HL-60 (cell line): Measurements from ENCODE around the gene RNF175.

Experiments
- DNase-seq, 2 experiments: peaks; one replicate each; pipeline ENCODE4 v3.0.0-alpha.2; 2010 to 2020; ENCODE audit warnings: low read depth in 1 of 2, low spot score in 1 of 2
- H3K27ac ChIP-seq: fragments of 250-450 bp; sonication (Bioruptor Pico); replicated peaks from 2 replicates; pipeline ENCODE4 v1.5.1; 2020; ENCODE audit warnings: mild to moderate bottlenecking, moderate library complexity
- H3K27me3 ChIP-seq: fragments of 250-450 bp; sonication (Bioruptor Pico); 2 replicates; pipeline ENCODE4 v1.5.1; 2021; ENCODE audit warnings: mild to moderate bottlenecking, moderate library complexity; ENCODE audit not compliant: insufficient read depth, poor library complexity, severe bottlenecking
- H3K4me3 ChIP-seq: replicated peaks from 2 replicates; pipeline ENCODE4 v1.5.1; 2011; ENCODE audit warnings: mild to moderate bottlenecking, control low read depth, low read length; ENCODE audit not compliant: insufficient read depth
- CTCF ChIP-seq: IDR thresholded peaks from one replicate; pipeline ENCODE4 v1.5.1; 2011; ENCODE audit warnings: low read length, control low read depth, inconsistent platforms; ENCODE audit not compliant: insufficient read depth
- GABPA ChIP-seq: IDR thresholded peaks from 2 replicates; pipeline ENCODE4 v1.6.1; 2012; ENCODE audit warnings: low read depth
- POLR2AphosphoS5 ChIP-seq: IDR thresholded peaks from 2 replicates; pipeline ENCODE4 v1.6.1; 2012; ENCODE audit warnings: low read depth
- REST ChIP-seq: IDR thresholded peaks from 2 replicates; pipeline ENCODE4 v1.6.1; 2012; ENCODE audit warnings: low read depth; ENCODE audit not compliant: insufficient replicate concordance
- SPI1 ChIP-seq: IDR thresholded peaks from 2 replicates; pipeline ENCODE4 v1.6.1; 2012; ENCODE audit warnings: low read depth, mild to moderate bottlenecking, borderline replicate concordance
- long read RNA-seq: library from polyadenylated mRNA; unstranded; transcript quantifications from one replicate; pipeline ENCODE4 v2.0.0, GENCODE V29; 2020

RNF175 gene
- long read RNA-seq, result 0 reads

- peaks cover 13% of the 10 kb centered on the region for H3K27me3 ChIP-seq
- H3K4me3 ChIP-seq, result peak within 1 kb of the TSS; percentile 37
- TF ChIP-seq REST, result no peak
- no peak for TF ChIP-seq CTCF
- TF ChIP-seq POLR2AphosphoS5, result no peak
- TF ChIP-seq SPI1, result no peak
- TF ChIP-seq GABPA, result no peak
- no peak within 1 kb of the TSS for H3K27ac ChIP-seq
- no peak for DNase-seq
Observed at GRCh38 chr4:153759407-153760316, at the start of gene RNF175. Gene RNF175 (minus strand): TSS chr4:153760024. CDS start chr4:153759862, 162 bp downstream.

- TF ChIP-seq REST, result no peak
- TF ChIP-seq POLR2AphosphoS5, result no peak
- TF ChIP-seq GABPA, result no peak
- no peak for TF ChIP-seq CTCF
- Histone ChIP-seq H3K27me3 (peaks cover 2% of the 10 kb centered on the region), H3K4me3 (no peak overlapping the region), H3K27ac (no peak overlapping the region)
- DNase-seq, result no peak
Observed at GRCh38 chr4:153809307-153809706, 49.5 kb upstream of the RNF175 start.

GRCh38 chr4:153808175-153808574 is 48.4 kb upstream of the RNF175 start:
- Histone ChIP-seq H3K4me3 (no peak overlapping the region), H3K27me3 (peaks cover 2% of the 10 kb centered on the region), H3K27ac (no peak overlapping the region)
- DNase-seq, result no peak
- no peak for TF ChIP-seq REST
- TF ChIP-seq SPI1, result no peak
- no peak for TF ChIP-seq CTCF
- TF ChIP-seq POLR2AphosphoS5, result no peak
- TF ChIP-seq GABPA, result no peak
